Stromal cell of bone marrow (primary cell): Measurements from ENCODE around the gene LTB.
A peak's percentile ranks its signal among the peaks of the same experiment; 100 is the strongest.
"Not testable (repeated sequence)": the region's sequence is repeated elsewhere in the genome, so short reads cannot be mapped to it uniquely, and the experiment has no call there.

ENCODE experiments used
- DNase-seq: peaks from one replicate; pipeline ENCODE4 v3.0.0-alpha.2; 2012; ENCODE audit warnings: low read depth

The LTB gene

GRCh38 chr6:31551371-31551770 is 30.9 kb downstream of the LTB start:
- DNase-seq, result not testable (repeated sequence)

GRCh38 chr6:31548544-31548873 is 33.7 kb downstream of the LTB start:
- DNase-seq, result no peak

- no peak for DNase-seq
Observed at GRCh38 chr6:31547727-31548543, 34.3 kb downstream of the LTB start.

GRCh38 chr6:31546958-31547726 is 35.1 kb downstream of the LTB start, which contains the start of gene NFKBIL1:
NFKBIL1 (plus strand) TSS chr6:31547608; CDS start chr6:31547695, 87 bp downstream.
- DNase-seq, result peak; percentile 98

GRCh38 chr6:31546339-31546957 is 35.8 kb downstream of the LTB start, which contains the start of gene ATP6V1G2:
ATP6V1G2 (minus strand) TSS chr6:31546608; CDS start chr6:31546559, 49 bp downstream.
- DNase-seq, result peak; percentile 89

- DNase-seq, result no peak
Observed at GRCh38 chr6:31545291-31545690, 36.9 kb downstream of the LTB start.

GRCh38 chr6:31544676-31545075 is 37.5 kb downstream of the LTB start:
- DNase-seq, result no peak

GRCh38 chr6:31543639-31544038 is 38.6 kb downstream of the LTB start:
- no peak for DNase-seq

- DNase-seq, result peak; percentile 95
Observed at GRCh38 chr6:31541658-31542521, 40.3 kb downstream of the LTB start, which contains the start of gene DDX39B. DDX39B (minus strand) TSS chr6:31542003; CDS start chr6:31540532, 1,471 bp downstream.

GRCh38 chr6:31541059-31541657 is 41.1 kb downstream of the LTB start:
- no peak for DNase-seq

- DNase-seq, result no peak
Observed at GRCh38 chr6:31540640-31541039, 41.6 kb downstream of the LTB start.

GRCh38 chr6:31538805-31539400 is 43.3 kb downstream of the LTB start:
- DNase-seq, result no peak

- no peak for DNase-seq
Observed at GRCh38 chr6:31535538-31536324, 46.5 kb downstream of the LTB start.

- DNase-seq, result no peak
Observed at GRCh38 chr6:31534521-31535040, 47.6 kb downstream of the LTB start.

- DNase-seq, result no peak
Observed at GRCh38 chr6:31534011-31534410, 48.2 kb downstream of the LTB start.

- DNase-seq, result no peak
Observed at GRCh38 chr6:31533455-31533841, 48.8 kb downstream of the LTB start.

- DNase-seq, result no peak
Observed at GRCh38 chr6:31532644-31533454, 49.4 kb downstream of the LTB start.

- no peak for DNase-seq
Observed at GRCh38 chr6:31531771-31532643, 50.2 kb downstream of the LTB start.
